GM18951 (cell line): Measurements from ENCODE around the gene FGF18.

Experiments used
- POLR2A ChIP-seq: IDR thresholded peaks from 4 replicates; pipeline ENCODE4 v1.6.1; 2011; ENCODE audit warnings: mild to moderate bottlenecking; ENCODE audit not compliant: insufficient read length, insufficient read depth; ENCODE audit errors: extremely low read depth
- in situ Hi-C: fragments of 300-500 bp; cut with MboI; formaldehyde crosslinking; loops from one replicate; pipeline ENCODE4 v1.12.0; 2022; ENCODE audit warnings: low sequenced_read_pairs, mixed read lengths, inconsistent platforms; ENCODE audit not compliant: unreplicated experiment

Gene FGF18

GRCh38 chr5:171480239-171480638 is 60.8 kb downstream of the FGF18 start:
- in situ Hi-C loops = loop anchor here (10.0 kb wide), 1 partner anchor 425 kb away; no protein-coding TSS in a partner anchor
- no peak for TF ChIP-seq POLR2A

DNA sequence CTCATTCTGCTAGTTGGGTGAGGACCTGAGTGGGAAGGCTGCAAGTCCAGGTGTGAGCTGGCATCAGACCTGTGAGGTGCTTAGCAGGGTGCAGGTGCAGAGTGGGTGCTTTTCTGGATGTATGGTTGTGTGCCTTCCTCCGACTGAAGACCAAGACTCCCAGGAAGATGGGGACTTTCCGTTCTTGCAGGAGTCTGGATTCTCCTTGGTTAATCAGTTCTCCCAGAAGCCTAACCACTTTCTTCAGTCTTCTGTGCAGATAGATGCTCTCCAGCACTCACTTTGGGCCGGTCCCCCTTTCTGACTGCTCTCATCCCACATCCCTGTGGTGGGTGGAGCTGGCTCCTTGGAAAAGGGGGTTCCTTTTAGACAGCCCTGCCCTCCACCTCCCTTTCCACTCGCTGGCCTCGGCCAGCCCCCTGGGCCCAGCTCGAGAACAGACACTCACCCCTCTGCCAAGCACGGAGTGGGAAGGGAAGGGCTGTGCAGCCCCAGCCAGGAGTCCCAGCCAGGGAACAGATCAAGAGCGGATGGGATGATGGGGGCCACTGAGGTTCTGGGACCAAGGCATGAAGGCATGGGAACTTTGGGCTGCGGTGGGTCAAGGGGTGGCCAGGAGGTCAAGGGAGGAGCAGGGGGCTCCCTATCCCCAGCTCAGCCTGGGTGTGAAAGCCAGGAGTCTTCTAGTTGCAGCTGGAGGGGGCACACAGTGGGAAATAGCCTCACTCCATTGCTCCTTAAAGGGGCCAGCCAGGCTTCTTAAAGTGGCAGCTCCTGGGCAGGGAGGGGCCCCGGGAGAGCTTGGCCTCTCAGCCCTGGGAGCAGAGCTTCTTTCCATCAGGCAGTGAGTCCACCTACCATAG is 62.4 kb downstream of the FGF18 start:
- in situ Hi-C loops = loop anchor here (10.0 kb wide), 1 partner anchor 423 kb away; no protein-coding TSS in a partner anchor
- TF ChIP-seq POLR2A = no peak

DNA sequence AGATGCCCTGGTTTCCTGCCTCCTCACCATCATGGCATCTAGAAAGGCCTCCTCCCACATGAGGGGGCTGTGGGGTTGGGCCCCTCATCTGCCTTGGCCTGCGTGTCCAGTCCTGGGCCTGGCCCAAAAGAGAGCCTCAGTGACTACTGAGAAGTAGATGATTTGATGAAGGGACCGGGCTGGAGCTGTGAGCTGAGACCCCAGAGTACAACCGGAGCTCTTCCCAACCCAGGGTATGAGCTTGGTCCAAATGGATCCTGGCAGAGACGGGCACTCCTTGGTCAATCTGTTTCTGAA is 62.9 kb downstream of the FGF18 start:
- no peak for TF ChIP-seq POLR2A
- in situ Hi-C loops = loop anchor here (10.0 kb wide), 1 partner anchor 422 kb away; no protein-coding TSS in a partner anchor

GRCh38 chr5:171483551-171484135 is 64.2 kb downstream of the FGF18 start:
- no peak for TF ChIP-seq POLR2A
- in situ Hi-C loops = loop anchor here (10.0 kb wide), 1 partner anchor 421 kb away; no protein-coding TSS in a partner anchor

- no peak for TF ChIP-seq POLR2A
- in situ Hi-C loops = loop anchor here (10.0 kb wide), 1 partner anchor 420 kb away; no protein-coding TSS in a partner anchor
Observed at GRCh38 chr5:171484460-171484899, 65.0 kb downstream of the FGF18 start.

DNA sequence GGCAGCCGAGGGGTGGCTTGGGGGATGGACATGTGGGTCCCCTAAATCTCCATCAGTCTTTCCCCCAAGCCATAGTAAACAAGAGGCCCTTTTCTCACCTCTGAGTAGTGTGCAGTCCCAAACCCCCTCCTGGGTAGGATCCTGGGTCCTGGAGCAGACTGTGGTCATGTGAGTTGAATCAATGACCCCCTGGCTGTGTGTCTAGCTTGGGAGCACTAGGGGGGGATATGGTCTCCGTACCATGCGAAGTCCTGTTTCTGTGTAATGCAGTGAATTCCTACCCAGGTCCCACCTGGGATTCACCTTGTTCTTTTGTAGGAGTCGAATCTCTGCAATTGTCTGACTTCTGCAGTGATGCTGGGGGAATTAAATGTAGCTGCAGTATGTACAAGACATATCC is 66.2 kb downstream of the FGF18 start:
- in situ Hi-C loops = loop anchor here (10.0 kb wide), 1 partner anchor 419 kb away; no protein-coding TSS in a partner anchor
- TF ChIP-seq POLR2A = no peak

DNA sequence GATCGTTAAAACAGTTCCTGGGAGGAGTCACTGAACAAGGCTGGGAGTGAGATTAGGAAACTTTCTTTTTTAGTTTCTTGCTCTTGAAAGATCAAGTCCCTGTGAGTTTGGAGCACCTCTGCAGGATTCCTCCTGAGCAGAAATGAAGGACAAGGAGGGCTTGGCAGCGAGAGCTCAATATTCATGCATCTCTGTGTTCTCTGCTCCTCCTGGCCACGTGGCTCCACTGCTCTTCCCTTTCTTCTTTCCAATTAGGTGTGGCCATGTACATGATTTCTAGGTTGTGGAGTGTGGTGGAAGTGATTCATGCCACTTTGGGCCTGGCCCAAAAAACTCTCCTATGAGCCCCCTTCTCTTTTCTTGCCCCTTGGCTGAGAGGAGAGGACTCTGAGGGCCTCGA is 67.2 kb downstream of the FGF18 start:
- in situ Hi-C loops = loop anchor here (10.0 kb wide), 1 partner anchor 418 kb away; no protein-coding TSS in a partner anchor
- no peak for TF ChIP-seq POLR2A

DNA sequence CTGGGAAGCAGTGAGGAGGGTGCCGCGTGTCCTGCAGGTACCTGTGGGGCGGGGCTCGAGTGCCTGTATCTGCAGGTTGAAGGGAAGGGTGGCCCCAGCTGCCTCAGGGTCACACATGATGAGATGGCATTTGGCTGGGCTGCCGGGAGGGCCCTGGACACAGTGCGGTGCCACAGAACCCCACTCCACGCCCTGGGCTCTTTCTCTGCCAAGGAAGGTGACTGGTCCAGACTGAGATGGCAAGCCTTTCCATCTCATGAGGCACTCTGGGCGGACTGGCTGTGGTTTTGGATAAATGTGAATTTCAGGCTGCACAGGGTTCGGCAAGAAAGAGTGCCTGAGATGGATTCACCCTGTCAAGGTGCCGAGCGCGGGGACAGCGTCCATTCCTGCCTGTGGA is 69.4 kb downstream of the FGF18 start:
- TF ChIP-seq POLR2A = no peak
- in situ Hi-C loops = loop anchor here (10.0 kb wide), 1 partner anchor 416 kb away; no protein-coding TSS in a partner anchor

- in situ Hi-C loops = no loop called here
- TF ChIP-seq POLR2A = no peak
Observed at GRCh38 chr5:171492781-171493180, 73.3 kb downstream of the FGF18 start.

GRCh38 chr5:171493646-171494393 is 74.4 kb downstream of the FGF18 start:
- no peak for TF ChIP-seq POLR2A
- in situ Hi-C loops = no loop called here

DNA sequence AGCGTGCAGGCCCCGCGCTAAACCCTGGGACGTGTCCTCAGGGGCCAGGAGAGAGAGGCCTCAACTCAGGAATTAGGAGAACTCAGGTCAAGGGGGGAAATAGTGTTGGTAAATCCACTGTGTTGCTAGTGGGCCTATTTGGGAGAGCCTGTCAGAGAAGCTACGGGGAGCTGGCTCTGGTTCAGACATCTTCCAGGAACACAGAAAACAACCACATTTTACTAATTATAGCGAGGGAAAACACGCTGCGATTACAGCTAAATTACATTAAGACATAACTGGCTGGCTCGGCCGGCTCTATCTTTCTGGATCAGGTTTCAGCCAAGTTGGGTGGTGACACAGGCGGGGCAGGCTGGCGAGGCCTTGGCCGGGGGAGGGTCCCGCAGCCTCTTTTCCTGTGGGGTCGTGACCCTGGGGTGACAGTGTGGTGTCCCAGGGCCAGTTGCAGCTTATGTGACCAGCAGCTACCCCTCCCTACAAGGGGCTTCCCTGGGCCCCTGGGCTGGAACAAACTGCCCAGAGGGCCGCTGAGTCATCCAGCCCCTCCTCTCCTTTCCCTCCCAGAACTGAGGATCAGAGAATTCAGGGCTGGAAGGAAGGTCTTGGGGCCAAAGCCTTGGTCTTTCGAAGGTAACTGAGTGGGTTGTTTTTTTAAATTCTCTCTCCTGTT is 75.1 kb downstream of the FGF18 start:
- in situ Hi-C loops = no loop called here
- TF ChIP-seq POLR2A = no peak

DNA sequence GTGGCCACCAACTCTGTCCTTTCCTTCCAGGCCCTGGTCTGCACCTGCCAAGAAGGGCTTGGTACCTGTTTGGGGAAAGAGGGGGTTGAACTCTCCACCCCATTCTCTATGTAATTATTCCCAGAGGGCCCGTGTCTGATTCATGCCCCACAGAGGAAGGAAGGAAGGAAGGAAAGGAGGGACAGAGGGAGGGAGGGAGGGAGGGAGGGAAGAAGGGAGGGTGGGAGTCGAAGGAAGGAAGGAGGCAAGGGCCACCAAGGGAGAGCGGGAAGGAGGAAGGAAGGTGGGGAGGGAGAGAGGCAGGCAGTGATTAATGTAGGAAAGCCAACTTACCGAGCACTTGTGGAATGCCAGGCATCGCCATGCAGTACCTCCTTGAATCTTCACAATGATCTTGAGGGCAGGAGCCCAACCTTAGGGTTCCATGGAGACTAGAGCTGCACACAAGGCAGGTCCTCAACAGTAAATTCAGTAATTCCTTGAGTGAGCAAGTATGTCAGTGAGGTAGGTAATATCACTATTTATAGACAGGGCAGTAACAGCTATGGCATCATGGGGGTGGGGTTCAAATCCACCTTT is 75.8 kb downstream of the FGF18 start:
- in situ Hi-C loops = no loop called here
- TF ChIP-seq POLR2A = no peak
